HG03442 (cell line): Measurements from ENCODE around the gene DPP7.
"Not testable (repeated sequence)": the region's sequence is repeated elsewhere in the genome, so short reads cannot be mapped to it uniquely, and the experiment has no call there.

Source experiments
- ATAC-seq: cut with Tn5 transposase; IDR thresholded peaks from one replicate; pipeline ENCODE4 v1.9.1; 2021; ENCODE audit warnings: mild to moderate bottlenecking, moderate library complexity; ENCODE audit not compliant: unreplicated experiment

The DPP7 gene

GRCh38 chr9:137148242-137148641, 33.7 kb upstream of the DPP7 start:
- no peak for ATAC-seq

- no peak for ATAC-seq
These were observed 33.2 kb upstream of the DPP7 start for GRCh38 chr9:137147793-137148160.

GRCh38 chr9:137147091-137147792, 32.7 kb upstream of the DPP7 start:
- ATAC-seq = no peak

- no peak for ATAC-seq
These were observed 32.0 kb upstream of the DPP7 start for GRCh38 chr9:137146527-137146918.

GRCh38 chr9:137145731-137146526, 31.4 kb upstream of the DPP7 start:
- no peak for ATAC-seq

GRCh38 chr9:137143459-137143858, 28.9 kb upstream of the DPP7 start:
- ATAC-seq = no peak

GRCh38 chr9:137141976-137142936, 27.7 kb upstream of the DPP7 start:
- ATAC-seq = no peak

- no peak for ATAC-seq
These were observed 26.7 kb upstream of the DPP7 start for GRCh38 chr9:137141050-137141810.

GRCh38 chr9:137140151-137141012, 25.8 kb upstream of the DPP7 start:
- no peak for ATAC-seq

- no peak for ATAC-seq
These were observed 25.1 kb upstream of the DPP7 start for GRCh38 chr9:137139468-137140150.

- no peak for ATAC-seq
These were observed 24.4 kb upstream of the DPP7 start, which contains the start of gene GRIN1 for GRCh38 chr9:137138722-137139467. Gene GRIN1, plus strand, starts transcription at chr9:137139154. Its CDS starts 333 bp downstream, at chr9:137139487.

- no peak for ATAC-seq
These were observed 23.7 kb upstream of the DPP7 start for GRCh38 chr9:137138058-137138721.

GRCh38 chr9:137136881-137137607, 22.5 kb upstream of the DPP7 start:
- ATAC-seq = no peak

GRCh38 chr9:137136261-137136880, 21.8 kb upstream of the DPP7 start:
- ATAC-seq = no peak

GRCh38 chr9:137135154-137135553, 20.6 kb upstream of the DPP7 start:
- ATAC-seq = not testable (repeated sequence)

- no peak for ATAC-seq
These were observed 19.7 kb upstream of the DPP7 start for GRCh38 chr9:137134191-137134590.
